PC-9 (cell line): ENCODE results near the gene ANLN.

Experiments used
- EZH2 ChIP-seq: fragments of 200-600 bp; sonication (generic); IDR thresholded peaks from 2 replicates; pipeline ENCODE4 v1.8.0; 2017; ENCODE audit warnings: antibody characterized with exemption, low read depth
- TF ChIP-seq, protein P1 (sequence below): fragments of 200-600 bp; sonication (generic); conservative IDR thresholded peaks from 2 replicates; pipeline ENCODE4 v1.6.1; 2017; ENCODE audit warnings: mixed run types, antibody characterized with exemption, mild to moderate bottlenecking, moderate library complexity

- TF ChIP-seq, protein P1, sequence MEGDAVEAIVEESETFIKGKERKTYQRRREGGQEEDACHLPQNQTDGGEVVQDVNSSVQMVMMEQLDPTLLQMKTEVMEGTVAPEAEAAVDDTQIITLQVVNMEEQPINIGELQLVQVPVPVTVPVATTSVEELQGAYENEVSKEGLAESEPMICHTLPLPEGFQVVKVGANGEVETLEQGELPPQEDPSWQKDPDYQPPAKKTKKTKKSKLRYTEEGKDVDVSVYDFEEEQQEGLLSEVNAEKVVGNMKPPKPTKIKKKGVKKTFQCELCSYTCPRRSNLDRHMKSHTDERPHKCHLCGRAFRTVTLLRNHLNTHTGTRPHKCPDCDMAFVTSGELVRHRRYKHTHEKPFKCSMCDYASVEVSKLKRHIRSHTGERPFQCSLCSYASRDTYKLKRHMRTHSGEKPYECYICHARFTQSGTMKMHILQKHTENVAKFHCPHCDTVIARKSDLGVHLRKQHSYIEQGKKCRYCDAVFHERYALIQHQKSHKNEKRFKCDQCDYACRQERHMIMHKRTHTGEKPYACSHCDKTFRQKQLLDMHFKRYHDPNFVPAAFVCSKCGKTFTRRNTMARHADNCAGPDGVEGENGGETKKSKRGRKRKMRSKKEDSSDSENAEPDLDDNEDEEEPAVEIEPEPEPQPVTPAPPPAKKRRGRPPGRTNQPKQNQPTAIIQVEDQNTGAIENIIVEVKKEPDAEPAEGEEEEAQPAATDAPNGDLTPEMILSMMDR: no peak
- TF ChIP-seq EZH2: no peak
Measured at GRCh38 chr7:36449685-36450084, 60.0 kb downstream of the ANLN start.
